HCT116 (cell line): ENCODE results near the gene EGF. TPM values are rescaled to one million over a fixed set of nuclear protein-coding genes. Genes with fewer than 3 reads are reported as not detected.

Source experiments
- ATAC-seq: fragments of 200-7000 bp; cut with Tn5 transposase; 2 replicates; pipeline ENCODE4 v1.9.1; 2020; ENCODE audit warnings: mild to moderate bottlenecking, moderate library complexity
- BruUV-seq: library from RNA; stranded (reverse); fragments of 400-500 nt; replicated peaks from 2 replicates; lab custom pipeline; 2021; lab: Mats Ljungman, UMichigan
- CTCF ChIA-PET: fragments of 300-600 bp; sonication (Branson Sonifier 250); formaldehyde crosslinking; loops from one replicate; lab custom pipeline; 2021; ENCODE audit warnings: antibody characterized with exemption; lab: Charles Lee
- POLR2A ChIA-PET: fragments of 300-600, 350-600 bp; sonication (Branson Sonifier 250); formaldehyde crosslinking; loops from one replicate; lab custom pipeline; 2021; ENCODE audit warnings: antibody characterized with exemption; lab: Charles Lee
- RAD21 ChIA-PET, 2 experiments: fragments of 300-600 bp; sonication (Branson Sonifier 250); formaldehyde crosslinking; loops; one replicate each; lab custom pipeline; 2023; ENCODE audit warnings: low total read pairs in 2 of 2; ENCODE audit not compliant: uncharacterized antibody in 2 of 2, unreplicated experiment in 2 of 2, low non-redundant PET in 1 of 2; lab: Charles Lee
- DNase-seq: peaks from one replicate; pipeline ENCODE4 v3.0.0-alpha.2; 2010; ENCODE audit warnings: low read depth, low spot score
- H2AFZ ChIP-seq: fragments of 200-600 bp; shearing (Covaris generic), sonication (generic); 2 replicates; pipeline ENCODE4 v1.6.1; 2017; ENCODE audit warnings: low read depth, mixed run types, mixed read lengths, antibody characterized with exemption, low read length; ENCODE audit not compliant: poor library complexity, severe bottlenecking
- H3K27ac ChIP-seq: 2 replicates; pipeline ENCODE4 v1.5.1; 2012; ENCODE audit warnings: low read depth, low read length
- H3K27me3 ChIP-seq: fragments of 200-600 bp; sonication (generic); 2 replicates; pipeline ENCODE4 v1.6.1; 2016; ENCODE audit warnings: mixed run types, low read length, mixed read lengths; ENCODE audit not compliant: insufficient read depth
- H3K36me3 ChIP-seq, 2 experiments: fragments of 200-500 bp in 1 of 2; fragments of 200-600 bp in 1 of 2; sonication (Bioruptor generic) in 1 of 2; sonication (generic) in 1 of 2; 2 replicates each; pipeline versions ENCODE4 v1.5.1 to v1.6.1; 2014 to 2016; ENCODE audit warnings: low read length in 2 of 2, inconsistent platforms in 1 of 2, mixed read lengths in 1 of 2, mixed run types in 1 of 2; ENCODE audit not compliant: insufficient read depth in 2 of 2, control insufficient read depth in 1 of 2
- H3K4me1 ChIP-seq, 2 experiments: fragments of 200-600 bp in 1 of 2; sonication (generic) in 1 of 2; 2 replicates each; pipeline versions ENCODE4 v1.5.1 to v1.6.1; 2012 to 2017; ENCODE audit warnings: low read length in 2 of 2, inconsistent platforms in 1 of 2, mild to moderate bottlenecking in 1 of 2, mixed read lengths in 1 of 2, mixed run types in 1 of 2, moderate library complexity in 1 of 2; ENCODE audit not compliant: insufficient read depth in 2 of 2, control insufficient read depth in 1 of 2
- H3K4me2 ChIP-seq: fragments of 200-600 bp; sonication (generic); 2 replicates; pipeline ENCODE4 v1.6.1; 2017; ENCODE audit warnings: mixed run types, low read length, mixed read lengths
- H3K4me3 ChIP-seq, 2 experiments: fragments of 200-600 bp in 1 of 2; sonication (generic) in 1 of 2; replicated peaks in 1 of 2; 2 replicates each; pipeline ENCODE4 v1.5.1; 2011 to 2016; ENCODE audit warnings: low read length in 2 of 2, control low read depth in 1 of 2, low read depth in 1 of 2, mild to moderate bottlenecking in 1 of 2, mixed read lengths in 1 of 2, mixed run types in 1 of 2
- H3K79me2 ChIP-seq: fragments of 200-600 bp; sonication (generic); 2 replicates; pipeline ENCODE4 v1.6.1; 2017; ENCODE audit warnings: mild to moderate bottlenecking, mixed run types, low read length, moderate library complexity, mixed read lengths; ENCODE audit not compliant: insufficient read depth
- H3K9ac ChIP-seq: fragments of 200-600 bp; sonication (generic); 2 replicates; pipeline ENCODE4 v1.6.1; 2016; ENCODE audit warnings: low read length, mixed read lengths
- H3K9me2 ChIP-seq: fragments of 200-600 bp; sonication (generic), shearing (Covaris generic); 2 replicates; pipeline ENCODE4 v1.6.1; 2017; ENCODE audit warnings: mixed run types, mild to moderate bottlenecking, moderate library complexity; ENCODE audit not compliant: insufficient read depth
- H3K9me3 ChIP-seq, 2 experiments: fragments of 200-500 bp in 1 of 2; fragments of 200-600 bp in 1 of 2; sonication (Bioruptor generic) in 1 of 2; sonication (generic) in 1 of 2; 2 replicates each; pipeline ENCODE4 v1.6.1; 2014 to 2017; ENCODE audit warnings: low read length in 2 of 2, mixed read lengths in 2 of 2, inconsistent platforms in 1 of 2, low read depth in 1 of 2, mild to moderate bottlenecking in 1 of 2, mixed run types in 1 of 2, moderate library complexity in 1 of 2; ENCODE audit not compliant: control insufficient read depth in 1 of 2, insufficient read depth in 1 of 2
- H4K20me1 ChIP-seq: fragments of 200-600 bp; sonication (generic), shearing (Covaris generic); 2 replicates; pipeline ENCODE4 v1.6.1; 2017; ENCODE audit warnings: mixed run types, mild to moderate bottlenecking, moderate library complexity; ENCODE audit not compliant: insufficient read depth
- ATF3 ChIP-seq: IDR thresholded peaks from 2 replicates; pipeline ENCODE4 v1.6.1; 2012
- CTCF ChIP-seq, 3 experiments: fragments of 200-600 bp in 1 of 3; sonication (generic) in 1 of 3; IDR thresholded peaks in 2 of 3; conservative IDR thresholded peaks in 1 of 3; 2 replicates each; pipeline ENCODE4 v1.5.1; 2012 to 2017; ENCODE audit warnings: low read depth in 2 of 3, low read length in 2 of 3, antibody characterized with exemption in 1 of 3, borderline replicate concordance in 1 of 3, control low read depth in 1 of 3, mild to moderate bottlenecking in 1 of 3, mixed read lengths in 1 of 3, mixed run types in 1 of 3, moderate library complexity in 1 of 3; ENCODE audit not compliant: insufficient read depth in 1 of 3
- EZH2 ChIP-seq: fragments of 200-600 bp; sonication (generic); IDR thresholded peaks from 2 replicates; pipeline ENCODE4 v1.6.1; 2017; ENCODE audit warnings: antibody characterized with exemption, mixed run types
- EZH2phosphoT487 ChIP-seq: fragments of 200-600 bp; IDR thresholded peaks from 2 replicates; pipeline ENCODE4 v1.6.1; 2018; ENCODE audit warnings: antibody characterized with exemption, borderline replicate concordance
- POLR2A ChIP-seq: IDR thresholded peaks from 2 replicates; pipeline ENCODE4 v1.7.0; 2011; ENCODE audit warnings: borderline replicate concordance; ENCODE audit not compliant: insufficient read depth, insufficient read length; ENCODE audit errors: extremely low read depth
- POLR2AphosphoS5 ChIP-seq: IDR thresholded peaks from 2 replicates; pipeline ENCODE4 v1.6.1; 2011; ENCODE audit warnings: mild to moderate bottlenecking, low read depth, low read length, moderate library complexity
- RAD21 ChIP-seq: IDR thresholded peaks from 2 replicates; pipeline ENCODE4 v1.6.1; 2012; ENCODE audit warnings: low read depth, mild to moderate bottlenecking
- SP1 ChIP-seq: IDR thresholded peaks from 2 replicates; pipeline ENCODE4 v1.6.1; 2012; ENCODE audit warnings: low read depth
- ZBTB33 ChIP-seq: IDR thresholded peaks from 2 replicates; pipeline ENCODE4 v1.6.1; 2011; ENCODE audit warnings: mild to moderate bottlenecking, low read length, moderate library complexity; ENCODE audit not compliant: insufficient replicate concordance; ENCODE audit errors: extremely low read depth
- ZNF274 ChIP-seq: fragments of 200-500 bp; sonication (Bioruptor generic); IDR thresholded peaks from 2 replicates; pipeline ENCODE4 v1.6.1; 2014; ENCODE audit warnings: mild to moderate bottlenecking, low read depth, low read length, inconsistent platforms
- intact Hi-C: fragments of 100-400 bp; cut with micrococcal nuclease; formaldehyde crosslinking; loops from 2 replicates; pipeline ENCODE4 v1.10.0; 2022
- total RNA-seq: library from RNA; stranded (reverse); gene quantifications from one replicate; pipeline ENCODE4 v1.2.1, GENCODE V29; 2021; ENCODE audit not compliant: unreplicated experiment
- TF ChIP-seq, protein P1 (sequence below): IDR thresholded peaks from 2 replicates; pipeline ENCODE4 v1.6.1; 2012

EGF gene
- total RNA-seq, 1 experiment from 2014 or later: 0.57 TPM

- no peaks in the 10 kb centered on the region for H3K79me2 ChIP-seq
- TF ChIP-seq EZH2 (no peak), ATF3 (no peak), ZBTB33 (no peak), POLR2A (no peak), POLR2AphosphoS5 (no peak), RAD21 (no peak), ZNF274 (no peak), SP1 (no peak), EZH2phosphoT487 (no peak), CTCF (IDR thresholded peaks at IDR 0.05 in 2 of 3, conservative IDR thresholded peaks at IDR 0.05 in 1 of 3; ENCODE audit: borderline replicate concordance in 1 of 3, insufficient read depth in 1 of 3, low read depth in 2 of 3, low read length in 2 of 3) (no peak)
- TF ChIP-seq, protein P1, sequence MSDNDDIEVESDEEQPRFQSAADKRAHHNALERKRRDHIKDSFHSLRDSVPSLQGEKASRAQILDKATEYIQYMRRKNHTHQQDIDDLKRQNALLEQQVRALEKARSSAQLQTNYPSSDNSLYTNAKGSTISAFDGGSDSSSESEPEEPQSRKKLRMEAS: no peak
- RAD21 ChIA-PET: no interaction called here
- no peaks in the 10 kb centered on the region for H3K27me3 ChIP-seq
- no peaks in the 10 kb centered on the region for H3K36me3 ChIP-seq
- intact Hi-C loops: no loop called here
- no peaks in the 10 kb centered on the region for H3K9me2 ChIP-seq
- H3K4me2 ChIP-seq: no peak overlapping the region
- BruUV-seq: no TSS peak
- DNase-seq (no peak), ATAC-seq (no peak)
- no peak overlapping the region for H3K27ac ChIP-seq
- H3K4me1 ChIP-seq: no peaks in the 10 kb centered on the region
- no peak overlapping the region for H2AFZ ChIP-seq
- H3K9me3 ChIP-seq: no peaks in the 10 kb centered on the region
- POLR2A ChIA-PET: no interaction called here
- no peak overlapping the region for H3K4me3 ChIP-seq
- CTCF ChIA-PET: no interaction called here
- no peaks in the 10 kb centered on the region for H4K20me1 ChIP-seq
- H3K9ac ChIP-seq: no peak overlapping the region
Observed at GRCh38 chr4:109939190-109939589, 26.5 kb downstream of the EGF start.
